SHP77 treated with DMSO at 0.1 percent for 48 hours (cell line): ENCODE measurements around the gene RBPJ.
"Not testable (repeated sequence)": the region's sequence is repeated elsewhere in the genome, so short reads cannot be mapped to it uniquely, and the experiment has no call there.

Experiments used
- DNase-seq: peaks from one replicate; lab custom pipeline; 2025; lab: John Stamatoyannopoulos, UW

The RBPJ gene

GRCh38 chr4:26375551-26375950, 54.7 kb downstream of the RBPJ start:
- no peak for DNase-seq

DNA sequence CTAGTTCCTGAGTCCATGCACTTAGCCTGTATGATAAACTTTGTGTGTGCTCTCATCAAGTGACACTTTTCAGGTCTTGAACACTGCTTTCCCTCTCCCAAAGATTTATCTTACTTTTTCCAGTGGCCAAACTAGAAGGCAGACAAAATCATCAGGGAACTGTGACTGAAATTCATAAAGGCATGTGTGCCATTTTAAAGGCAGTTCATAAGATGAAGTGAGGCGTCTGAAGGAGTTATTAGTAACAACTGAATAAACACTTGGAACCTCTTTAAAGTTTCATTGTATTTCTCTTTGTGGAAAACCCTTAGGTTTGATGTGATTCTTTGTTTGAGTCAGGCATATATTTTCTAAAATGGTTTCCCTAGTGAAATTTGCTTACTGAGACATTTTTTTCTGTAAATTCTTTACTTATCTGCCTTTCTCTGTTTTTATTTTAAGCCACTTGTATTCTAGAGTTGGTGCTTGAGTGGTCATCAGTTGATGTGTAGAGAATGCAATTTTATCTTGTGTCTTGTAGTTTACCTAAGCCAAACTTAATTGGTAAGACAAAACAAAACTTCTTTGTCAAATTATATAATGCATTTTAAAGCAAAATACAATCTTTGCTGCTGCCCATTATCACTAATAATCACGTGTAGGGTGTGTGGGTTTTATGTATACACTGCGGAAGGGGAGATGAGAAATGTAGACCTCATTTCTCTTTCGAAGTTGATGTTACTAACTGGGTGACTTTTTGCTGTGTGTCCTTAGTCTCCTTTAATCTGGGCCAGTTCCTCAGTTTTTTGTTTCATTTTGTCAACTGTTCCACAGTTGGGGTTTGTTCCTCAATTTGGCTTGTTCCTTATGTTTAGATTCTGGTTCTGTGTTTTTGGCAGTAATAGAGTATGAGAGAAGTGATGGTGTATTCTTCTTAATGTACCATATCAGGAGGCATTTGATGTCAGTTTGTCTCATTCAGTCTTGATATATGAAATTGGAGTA, 56.8 kb downstream of the RBPJ start:
- DNase-seq, result no peak

- DNase-seq, result no peak
Measured at GRCh38 chr4:26379837-26380236, 59.0 kb downstream of the RBPJ start.

DNA sequence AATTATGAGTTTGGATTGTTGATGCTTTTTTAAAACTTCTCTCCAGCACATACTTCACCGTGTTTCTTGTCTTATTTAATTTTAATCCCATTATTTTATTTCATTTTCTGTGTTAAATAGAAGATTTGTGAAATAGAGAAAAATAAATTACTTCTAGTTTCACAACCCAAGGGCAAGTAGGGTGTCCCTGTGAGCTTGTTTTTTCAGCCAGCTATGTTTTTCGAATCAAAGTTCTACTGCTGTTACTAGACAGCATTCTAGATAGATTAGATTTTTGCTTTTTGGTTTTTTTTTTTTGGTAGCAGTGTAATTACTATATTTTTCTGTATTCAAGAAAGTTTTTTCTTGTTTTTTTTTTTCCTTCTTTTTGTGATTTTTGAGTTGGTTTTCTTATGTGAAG, 59.9 kb downstream of the RBPJ start:
- DNase-seq, result no peak

DNA sequence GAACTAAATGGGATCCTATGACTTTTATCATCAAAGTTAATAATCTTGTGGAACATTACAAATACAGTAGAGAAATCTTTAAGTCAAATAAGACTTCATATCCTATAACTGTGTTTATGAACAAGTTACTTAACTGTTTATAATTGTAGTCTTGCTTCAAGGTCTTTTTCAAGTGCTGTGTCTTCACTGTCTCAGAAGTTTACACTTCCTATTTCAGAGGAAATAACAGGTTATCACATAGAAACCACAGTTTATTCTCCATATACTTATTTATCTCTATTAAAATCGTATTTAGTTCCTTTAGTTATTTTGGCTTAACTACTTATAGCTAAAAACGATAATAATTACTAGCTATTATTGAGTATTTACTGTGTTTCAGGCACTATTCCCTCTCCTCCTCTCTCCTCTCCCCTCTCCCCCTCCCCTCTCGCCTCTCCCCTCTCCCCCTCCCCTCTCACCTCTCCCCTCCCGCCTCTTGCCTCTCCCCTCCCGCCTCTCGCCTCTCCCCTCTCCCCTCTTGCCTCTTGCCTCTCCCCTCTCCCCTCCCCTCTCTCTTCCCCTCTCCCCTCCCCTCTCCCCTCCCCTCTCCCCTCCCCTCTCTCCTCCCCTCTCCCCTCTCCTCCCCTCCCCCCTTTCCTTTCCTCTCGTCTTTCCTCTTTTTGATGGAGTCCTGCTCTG, 63.7 kb downstream of the RBPJ start:
- DNase-seq, result no peak

DNA sequence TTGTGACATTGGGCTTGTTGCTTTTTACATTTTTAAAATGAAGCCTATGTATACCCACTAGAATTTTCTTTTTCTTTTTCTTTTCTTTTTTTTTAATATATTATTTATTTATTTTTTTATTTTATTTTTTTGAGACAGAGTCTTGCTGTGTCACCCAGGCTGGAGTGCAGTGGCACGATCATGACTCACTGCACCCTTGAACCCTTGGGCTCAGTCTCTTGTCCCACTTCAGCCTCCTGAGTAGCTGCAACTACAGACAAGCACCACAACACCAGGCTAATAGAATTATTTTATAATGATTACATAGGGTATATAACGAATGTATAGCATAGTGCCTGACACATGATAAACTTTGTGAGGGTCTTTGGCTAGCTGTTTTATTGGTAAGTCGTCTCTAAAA, 64.9 kb downstream of the RBPJ start:
- no peak for DNase-seq

DNA sequence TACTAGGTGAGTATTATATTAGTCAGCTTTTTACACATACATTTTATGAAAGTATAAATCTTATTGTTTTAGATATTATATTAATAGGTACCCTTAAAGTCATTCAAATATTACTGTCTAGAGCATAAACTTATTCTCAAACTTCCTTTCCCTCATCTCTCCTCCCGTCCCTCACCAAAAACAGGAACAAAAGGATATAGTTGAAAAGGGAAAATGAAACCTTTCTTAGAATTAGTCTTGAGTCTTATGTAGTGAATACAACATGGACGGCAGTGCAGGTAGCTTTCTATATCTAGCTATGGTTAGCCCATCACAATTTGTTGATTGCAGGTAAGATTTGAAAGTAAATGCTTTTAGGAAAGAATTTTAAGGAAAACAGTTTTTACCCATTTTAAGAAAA, 65.6 kb downstream of the RBPJ start:
- DNase-seq, result no peak

GRCh38 chr4:26388671-26389070, 67.9 kb downstream of the RBPJ start:
- DNase-seq, result no peak

DNA sequence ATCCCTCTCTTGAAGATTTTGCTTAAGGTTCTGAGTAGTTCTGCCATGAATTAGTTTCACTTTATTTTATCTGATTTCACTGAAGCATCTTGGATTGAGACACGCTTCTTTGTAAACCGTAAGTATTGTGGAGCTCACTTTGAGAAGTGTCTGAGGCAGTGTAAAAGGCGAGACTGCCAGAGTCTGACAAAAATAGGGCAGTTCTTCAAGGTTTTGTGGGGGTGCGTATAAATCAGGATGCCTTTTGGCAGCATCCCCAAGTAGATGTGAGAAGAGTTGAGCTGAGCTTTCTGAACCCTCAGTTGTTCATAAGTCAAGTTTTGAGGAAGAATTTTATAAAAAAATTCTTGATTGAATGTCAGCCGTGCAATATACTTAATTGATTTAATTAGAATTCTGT, 76.3 kb downstream of the RBPJ start:
- DNase-seq, result no peak

- DNase-seq, result no peak
Measured at GRCh38 chr4:26400132-26400531, 79.3 kb downstream of the RBPJ start.

GRCh38 chr4:26402017-26402416, 81.2 kb downstream of the RBPJ start:
- not testable (repeated sequence) for DNase-seq

DNA sequence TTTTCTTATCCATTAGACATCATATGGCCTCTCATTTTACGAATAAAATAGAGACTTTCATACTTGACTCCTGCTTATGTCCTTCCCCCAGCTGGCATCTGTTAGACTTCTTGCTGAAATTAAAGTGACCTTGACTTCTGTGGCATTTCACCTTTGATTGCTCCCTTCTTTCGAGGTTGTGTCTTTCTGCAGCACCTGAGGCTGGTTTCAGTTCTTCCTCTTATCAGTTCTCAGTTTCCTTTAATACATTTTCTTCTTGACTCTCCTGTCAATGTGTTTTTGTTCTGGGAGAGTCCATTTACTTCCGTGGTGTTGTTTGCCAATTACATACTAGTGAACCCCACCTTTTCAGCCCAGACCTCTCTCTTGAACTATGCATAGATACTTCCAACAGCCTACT, 81.6 kb downstream of the RBPJ start:
- no peak for DNase-seq

DNA sequence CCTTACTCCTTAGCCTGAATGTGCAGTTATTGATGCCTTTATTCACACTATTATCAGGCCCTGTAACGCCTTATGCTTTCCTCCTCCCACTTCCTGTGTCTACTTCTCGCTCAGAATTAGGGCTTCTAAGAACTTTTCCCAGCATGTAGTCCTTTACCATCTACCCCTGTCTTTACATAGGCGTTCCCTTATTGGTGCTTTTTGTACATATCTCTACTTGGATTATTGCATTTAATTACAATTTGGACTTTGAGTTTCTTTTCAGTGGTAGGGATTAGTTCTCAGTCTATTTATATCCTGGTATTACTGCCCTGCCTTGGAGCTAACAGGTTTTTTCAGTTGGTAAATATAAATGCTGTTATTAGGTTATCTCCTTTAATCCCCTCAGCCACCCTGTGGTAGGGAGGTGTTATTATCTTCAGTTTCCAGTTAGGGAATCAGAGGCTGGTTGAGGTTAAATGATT, 84.0 kb downstream of the RBPJ start:
- no peak for DNase-seq

DNA sequence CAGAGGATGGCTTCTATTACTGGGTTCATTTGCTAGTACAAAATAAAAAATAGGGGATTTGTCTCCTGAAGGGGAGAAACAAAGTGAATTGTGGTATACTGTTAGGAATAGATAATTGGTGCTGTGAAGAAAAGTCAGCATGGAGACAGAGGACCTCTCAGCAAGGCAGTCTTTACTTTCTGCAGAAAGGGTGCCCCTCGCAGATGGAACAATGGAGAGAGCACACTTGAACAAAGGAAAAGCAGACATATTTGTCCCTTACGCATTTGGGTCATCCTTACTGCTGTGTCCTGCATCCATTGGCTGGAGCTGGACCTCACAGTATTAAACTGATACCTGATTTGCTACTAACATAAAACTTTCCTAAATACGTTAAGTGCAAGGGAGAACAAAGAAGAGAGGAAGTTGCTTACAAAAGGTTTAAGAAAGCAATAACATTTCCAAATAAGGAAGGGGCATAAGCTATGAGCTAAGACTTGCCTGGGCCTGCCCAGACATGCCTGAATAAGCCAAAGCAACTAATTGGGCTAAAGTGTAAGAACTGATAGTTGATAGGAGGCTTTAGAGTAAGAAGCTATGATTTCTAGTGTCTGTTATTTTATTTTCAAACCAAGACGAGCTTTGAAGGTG, 85.6 kb downstream of the RBPJ start:
- no peak for DNase-seq

DNA sequence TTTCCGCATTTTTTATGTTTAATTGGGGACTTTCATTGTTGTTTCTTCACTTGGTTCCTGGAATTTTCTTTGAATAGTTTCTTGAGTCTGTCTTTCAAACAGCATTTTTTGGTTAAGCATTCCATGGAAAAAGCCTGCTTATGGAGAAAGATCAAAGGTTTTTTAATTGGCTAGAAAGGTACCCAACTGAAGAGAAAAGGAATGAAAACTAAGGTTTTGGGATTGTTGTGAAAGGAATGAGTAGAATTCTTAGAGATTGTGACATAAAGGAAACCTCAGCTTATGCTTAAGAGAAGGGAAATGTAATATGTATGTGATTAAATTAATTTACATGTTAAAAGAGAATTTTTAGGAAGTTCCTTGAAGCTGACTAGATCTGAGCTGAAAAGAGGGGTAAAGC, 86.7 kb downstream of the RBPJ start:
- DNase-seq, result no peak

GRCh38 chr4:26410385-26411293, 89.8 kb downstream of the RBPJ start:
- DNase-seq, result peak; percentile 1

GRCh38 chr4:26412381-26413372, 91.9 kb downstream of the RBPJ start:
- no peak for DNase-seq

- no peak for DNase-seq
Measured at GRCh38 chr4:26413582-26413981, 92.8 kb downstream of the RBPJ start.

DNA sequence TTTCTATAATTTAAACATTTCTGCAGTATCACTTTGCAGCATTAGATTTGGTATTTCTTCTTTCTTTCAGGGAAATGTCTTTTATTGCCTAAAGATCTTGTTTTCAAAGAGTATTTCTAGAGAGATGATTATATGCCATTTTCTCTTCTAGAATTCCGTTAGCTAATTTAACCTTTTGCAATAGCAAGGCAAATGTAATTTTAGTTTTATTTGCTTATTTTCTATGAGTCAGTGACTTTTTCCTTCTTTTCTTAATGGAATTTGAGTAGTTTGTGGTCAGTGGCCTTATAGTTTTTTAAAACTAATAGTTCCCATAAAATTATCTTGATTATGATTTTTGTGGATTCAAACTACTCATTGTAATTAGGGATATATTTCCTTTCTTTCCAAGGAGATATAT, 97.3 kb downstream of the RBPJ start:
- DNase-seq, result no peak

DNA sequence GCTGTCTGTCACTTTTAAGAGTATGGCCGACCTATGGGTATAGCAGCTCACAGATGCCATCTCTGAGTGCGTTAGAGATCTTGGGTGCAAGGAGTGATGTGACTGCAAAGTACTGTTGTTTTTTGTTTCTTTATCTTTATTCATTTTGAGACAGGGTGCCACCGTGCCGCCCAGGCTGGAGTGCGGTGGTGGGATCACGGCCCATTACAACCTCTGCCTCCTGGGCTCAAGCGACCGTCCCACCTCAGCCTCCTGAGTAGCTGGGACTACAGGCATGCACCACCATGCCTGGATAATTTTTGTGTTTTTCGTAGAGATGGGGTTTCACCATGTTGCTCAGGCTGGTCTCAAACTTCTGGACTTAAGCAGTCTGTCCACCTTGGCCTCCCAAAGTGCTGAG, 98.0 kb downstream of the RBPJ start:
- DNase-seq, result no peak
